ENCODE results near the gene HOXC12.

HOXC12 gene

GRCh38 chr12:53973236-53974042 lies 18.7 kb downstream of the HOXC12 start:
- FAIRE-seq, result no peak

DNA sequence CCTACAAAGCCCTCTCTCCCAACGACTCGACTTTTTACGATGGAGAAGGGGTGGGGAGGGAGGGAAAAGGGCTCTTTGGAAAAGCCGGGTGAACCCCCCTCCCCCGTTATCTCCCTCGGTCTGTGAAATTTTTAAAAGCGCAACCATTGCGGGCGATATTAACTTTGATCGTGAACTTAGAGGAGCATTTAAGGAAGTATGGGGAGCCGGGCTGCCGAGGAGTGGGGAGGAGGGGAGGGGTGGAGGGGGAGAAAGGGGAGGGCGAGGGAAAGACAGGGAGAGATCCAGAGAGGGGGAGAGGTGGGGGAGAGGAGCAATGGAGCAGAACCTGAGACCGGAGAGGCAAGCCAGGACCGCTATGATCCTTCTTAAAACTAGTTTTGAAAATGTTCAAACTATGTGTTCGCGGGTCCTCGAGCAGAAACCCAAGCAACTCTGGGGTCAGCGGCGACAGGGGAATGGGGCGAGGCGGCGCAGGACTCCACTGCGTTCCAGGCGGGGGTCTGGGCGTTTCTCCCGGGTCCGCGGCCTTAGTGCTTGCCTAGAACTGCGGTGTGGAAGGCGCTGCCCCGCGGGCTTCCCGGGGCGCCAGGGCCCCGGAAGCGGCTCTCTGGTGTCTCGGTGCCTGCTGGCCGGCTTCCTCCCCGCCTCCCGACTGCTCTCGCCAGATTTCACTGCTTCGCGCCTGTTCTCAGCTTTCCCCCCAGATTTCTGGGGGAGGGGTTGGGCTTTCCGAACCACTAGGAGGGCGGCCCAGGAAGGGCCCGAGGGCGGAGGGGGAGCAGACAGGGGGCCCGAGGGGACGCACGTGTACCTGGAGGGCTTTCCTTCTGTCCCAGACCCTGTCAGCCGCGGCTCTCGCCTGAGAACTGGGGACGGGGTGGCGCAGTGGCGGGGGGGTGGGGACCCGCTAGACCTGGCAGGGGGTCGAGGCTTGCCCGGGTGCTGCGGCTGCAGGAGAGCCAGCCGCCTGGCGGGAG lies 19.7 kb downstream of the HOXC12 start, which contains the start of gene HOTAIR:
Gene HOTAIR, minus strand, starts transcription at position 871 of the 980 bp plus-strand sequence.
- no peak for FAIRE-seq

DNA sequence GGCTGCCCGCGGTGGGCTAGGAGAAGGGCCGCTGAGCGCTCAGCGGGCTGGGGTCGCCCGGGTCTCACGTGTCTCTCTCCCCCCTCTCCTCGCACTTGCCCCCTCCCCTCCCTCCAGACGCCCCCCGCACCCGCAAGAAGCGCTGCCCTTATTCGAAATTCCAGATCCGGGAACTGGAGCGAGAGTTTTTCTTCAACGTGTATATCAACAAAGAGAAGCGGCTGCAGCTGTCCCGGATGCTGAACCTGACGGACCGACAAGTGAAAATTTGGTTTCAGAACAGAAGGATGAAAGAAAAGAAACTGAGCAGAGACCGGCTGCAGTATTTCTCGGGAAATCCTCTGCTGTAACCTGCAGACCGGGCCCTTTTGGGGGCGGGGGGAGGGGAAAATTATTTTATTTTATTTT lies 20.4 kb downstream of the HOXC12 start:
- no peak for FAIRE-seq

DNA sequence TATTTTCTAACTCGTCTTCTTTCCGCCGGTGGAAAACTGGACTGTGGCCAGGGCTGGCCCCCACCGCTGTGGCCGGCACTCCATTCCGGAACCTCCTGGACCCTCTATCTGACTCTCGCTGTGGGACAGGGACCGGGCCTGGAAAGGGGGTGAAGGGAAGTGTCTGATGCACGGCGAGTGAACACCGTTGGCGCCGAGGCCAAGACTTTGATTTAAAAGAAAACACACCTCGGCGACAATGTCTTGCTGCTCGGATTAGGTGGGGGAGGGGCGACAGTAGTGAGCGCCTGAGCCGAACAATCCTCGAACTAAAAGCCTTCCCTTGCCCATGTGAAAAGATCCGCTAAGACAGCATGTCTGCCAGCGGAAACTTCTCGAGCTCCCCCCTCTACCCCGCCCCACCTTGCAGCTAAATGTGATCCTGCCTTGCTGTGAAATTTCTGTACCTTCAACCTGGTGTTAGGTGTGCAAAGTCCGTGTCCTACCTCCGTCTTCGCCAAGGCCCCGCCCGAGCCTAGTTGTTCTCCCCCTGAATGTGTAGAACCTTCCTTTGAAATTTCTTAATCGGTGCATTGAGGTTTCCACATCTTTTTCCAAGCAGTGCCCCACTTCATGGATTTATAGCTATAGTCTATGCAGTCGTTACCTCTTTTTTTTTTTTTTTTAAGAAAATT lies 20.9 kb downstream of the HOXC12 start:
- no peak for FAIRE-seq

- FAIRE-seq, result no peak
Observed at GRCh38 chr12:53976172-53976822, 21.6 kb downstream of the HOXC12 start.

DNA sequence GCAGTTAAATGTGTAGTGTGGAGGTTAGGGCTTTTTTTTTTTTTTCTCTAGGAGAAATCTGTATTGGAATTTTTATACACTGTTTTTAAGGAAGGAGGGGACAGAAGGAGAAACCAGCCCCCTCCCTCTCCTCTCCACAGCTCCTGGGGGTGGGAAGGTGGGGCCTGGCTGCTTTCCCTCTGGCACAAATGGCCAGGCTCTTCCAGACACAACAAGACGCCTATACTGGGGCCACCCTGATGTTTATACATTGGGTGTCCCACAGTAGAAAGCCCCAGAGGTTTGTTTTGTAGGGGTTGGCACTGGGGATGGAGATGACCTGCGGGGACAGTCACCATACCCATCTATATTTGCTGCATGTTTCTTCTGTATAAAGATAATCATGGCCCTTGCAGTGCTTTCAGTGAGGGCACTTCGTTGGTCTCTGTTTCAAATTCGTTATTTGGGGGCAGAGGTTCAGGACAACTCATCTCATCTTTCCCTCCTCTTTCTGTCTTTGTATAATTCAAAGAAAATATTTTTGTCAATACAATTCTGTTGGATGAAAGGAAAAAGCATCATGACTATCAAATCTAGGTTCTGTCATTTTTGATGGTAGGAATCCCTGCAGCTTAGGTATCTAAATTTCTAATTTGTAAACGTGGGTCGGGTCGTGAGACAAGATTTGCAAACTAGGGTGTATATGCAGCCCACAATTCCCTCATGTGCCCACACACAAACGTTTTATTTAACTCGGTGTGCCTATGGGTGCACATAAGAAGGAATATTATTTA lies 22.3 kb downstream of the HOXC12 start:
- no peak for FAIRE-seq

GRCh38 chr12:53977596-53978445 lies 23.1 kb downstream of the HOXC12 start:
- FAIRE-seq, result no peak

DNA sequence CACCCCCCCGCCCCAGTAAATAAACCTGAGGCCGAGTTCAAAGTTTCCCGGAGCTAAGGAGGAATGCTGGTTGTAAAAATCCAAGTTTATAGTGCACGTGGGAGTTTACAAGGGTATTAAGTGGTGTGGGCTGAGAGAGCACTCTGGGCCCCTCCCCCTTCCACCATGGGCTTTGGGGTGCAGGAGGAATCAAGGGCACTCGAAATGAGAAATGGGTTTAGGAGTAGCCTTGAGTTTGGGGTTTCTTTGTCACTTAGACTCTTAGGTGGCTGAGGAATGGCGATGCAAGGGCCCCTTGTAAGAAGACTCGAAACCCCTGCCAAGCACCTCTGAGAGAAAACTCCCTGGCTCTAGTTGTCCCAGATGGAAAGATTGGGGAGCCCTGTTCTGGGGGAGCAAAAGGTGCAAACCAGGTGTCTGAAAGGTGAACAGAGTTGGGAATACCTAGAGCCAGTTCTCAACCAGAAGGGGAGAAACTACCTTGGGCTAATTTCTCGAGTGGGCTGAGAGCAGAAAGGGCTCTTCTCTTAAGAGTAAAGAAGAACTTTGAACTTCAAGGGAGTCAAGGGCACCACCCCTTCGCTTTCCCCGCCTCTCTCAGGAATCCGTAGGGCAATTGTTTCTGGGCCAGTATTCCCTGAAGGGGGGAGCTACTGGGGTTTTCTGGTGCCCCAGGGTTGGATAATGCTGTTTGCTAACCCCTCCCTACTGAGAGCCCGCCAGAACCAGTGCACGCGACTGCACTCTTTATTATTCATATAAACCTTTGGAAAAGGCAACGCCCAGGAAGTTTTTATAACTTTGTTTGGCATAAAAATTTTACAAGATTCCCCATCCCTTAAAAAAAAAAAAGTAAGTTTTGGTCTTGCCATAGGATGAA lies 24.0 kb downstream of the HOXC12 start:
- no peak for FAIRE-seq

DNA sequence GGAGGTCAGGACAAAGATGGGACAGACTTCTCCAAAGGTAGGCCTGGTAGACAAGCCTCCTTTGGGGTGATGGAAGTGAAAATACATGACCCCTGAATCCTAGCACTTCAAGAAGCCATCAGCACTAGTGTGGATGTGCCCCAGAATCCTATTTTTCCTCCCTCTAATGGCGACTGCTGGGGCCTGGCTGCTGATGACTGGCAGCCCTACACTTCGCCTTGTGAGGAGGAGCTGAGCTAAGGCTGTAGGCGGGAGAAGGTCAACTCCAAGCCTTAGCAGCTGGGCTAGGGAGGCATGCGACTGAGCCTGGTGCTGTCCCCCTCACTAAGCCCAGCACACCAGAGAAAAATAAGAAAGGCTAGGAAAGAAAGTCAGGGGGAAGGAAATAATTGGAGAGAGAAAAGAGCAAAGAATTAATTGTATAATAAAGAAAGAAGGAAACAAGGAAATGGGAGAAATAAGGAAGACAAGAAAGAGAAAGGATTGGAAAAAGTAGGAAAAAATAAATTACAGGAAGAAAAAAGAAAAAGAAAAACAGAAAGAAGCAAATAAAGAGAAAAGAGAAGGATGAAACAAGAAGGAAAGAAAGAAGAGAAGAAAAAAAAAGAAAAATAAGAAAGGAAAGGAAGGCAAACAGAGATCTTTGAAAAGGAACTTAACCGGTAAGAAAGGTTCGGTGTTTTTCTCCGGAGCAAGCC lies 25.6 kb downstream of the HOXC12 start:
- FAIRE-seq, result no peak

- FAIRE-seq, result no peak
Observed at GRCh38 chr12:53980802-53981496, 26.2 kb downstream of the HOXC12 start.

DNA sequence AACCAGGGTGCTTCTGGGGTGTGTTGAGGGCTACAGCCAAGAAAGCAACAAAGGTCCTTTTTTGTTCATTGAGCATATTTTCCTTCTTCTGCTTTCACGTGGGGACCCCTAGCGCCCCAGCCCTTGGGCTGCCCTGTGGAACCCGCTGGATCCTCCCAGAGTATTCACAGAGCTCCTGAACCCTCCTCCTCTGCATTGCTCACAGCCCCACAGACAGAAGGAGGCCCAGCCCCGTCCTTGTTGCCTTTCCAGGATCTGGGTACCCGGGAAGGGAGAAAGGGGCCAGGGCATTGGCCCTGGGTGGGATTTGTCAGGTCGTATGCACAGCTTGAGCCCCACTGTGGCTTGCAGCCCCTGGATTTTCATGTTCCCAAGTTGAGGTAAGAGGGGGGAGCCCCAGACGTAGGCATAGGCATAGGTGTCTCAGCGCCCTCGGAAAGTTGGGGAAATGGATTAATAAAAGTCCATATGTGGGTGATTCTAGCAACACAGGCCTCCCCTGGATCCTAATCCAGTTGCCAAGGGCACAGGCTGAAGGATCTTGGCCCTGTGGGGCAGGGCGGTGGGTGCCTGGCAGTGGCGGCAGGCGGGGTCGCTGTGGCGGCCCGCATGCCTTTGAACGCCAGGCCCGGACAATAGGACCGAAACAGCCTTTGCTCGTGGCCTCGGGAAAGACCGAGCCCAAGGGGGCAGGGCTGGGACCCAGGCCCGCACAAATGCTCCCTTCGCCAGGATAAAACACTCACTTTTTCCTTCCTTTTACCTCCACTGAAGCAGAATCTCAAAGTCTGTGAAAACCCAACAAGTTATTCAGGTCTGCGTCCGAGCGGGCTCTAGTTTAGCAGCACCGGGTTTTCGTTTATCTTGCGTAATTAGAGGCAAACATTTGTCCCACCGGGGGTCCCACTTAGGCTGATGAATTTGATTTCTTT lies 27.2 kb downstream of the HOXC12 start:
- FAIRE-seq, result no peak

DNA sequence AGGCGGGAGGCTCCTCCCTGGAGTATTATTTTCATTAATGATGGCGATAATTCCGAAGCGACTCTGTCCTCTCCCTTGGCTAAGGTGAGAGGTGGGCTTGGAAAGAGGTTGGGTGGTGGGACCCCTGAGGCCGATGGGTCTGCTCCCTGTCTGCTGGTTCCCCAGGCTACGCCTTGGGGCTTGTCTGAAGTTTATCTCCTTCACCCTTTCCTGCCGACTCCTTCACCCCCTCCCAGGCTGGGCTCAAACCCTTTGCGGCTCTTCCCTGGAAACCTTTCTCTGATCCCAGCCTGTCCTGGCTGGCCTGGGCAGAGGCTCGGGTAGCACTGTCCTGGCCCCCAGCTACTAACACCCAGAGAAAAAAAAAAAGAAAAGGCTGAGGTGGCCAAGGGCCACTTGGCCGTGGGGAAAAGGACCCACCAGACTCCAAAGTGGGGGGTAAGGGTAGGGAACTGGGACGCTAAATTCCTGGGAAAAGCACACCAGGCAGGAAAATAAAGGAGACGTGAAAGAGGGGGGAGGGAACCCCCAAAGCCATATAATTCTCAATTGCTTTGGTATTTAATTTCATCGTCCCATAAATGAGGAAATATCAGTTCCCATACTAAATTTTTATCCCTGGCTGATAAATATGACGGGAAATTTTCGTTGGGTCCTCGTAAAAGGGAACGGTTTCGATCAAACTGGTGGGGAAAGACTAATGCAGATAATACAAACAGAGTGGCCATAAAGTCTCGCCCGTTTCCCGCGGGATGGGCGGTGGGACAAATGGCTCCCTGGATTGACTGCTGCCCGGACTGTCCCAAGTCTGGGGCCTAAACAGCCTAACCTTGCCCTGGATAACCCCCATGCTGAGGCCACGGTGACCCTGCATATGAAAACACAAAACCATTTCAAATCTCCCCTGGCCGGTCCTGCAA lies 28.2 kb downstream of the HOXC12 start:
- FAIRE-seq, result no peak

- FAIRE-seq, result no peak
Observed at GRCh38 chr12:53983568-53983949, 28.9 kb downstream of the HOXC12 start.

DNA sequence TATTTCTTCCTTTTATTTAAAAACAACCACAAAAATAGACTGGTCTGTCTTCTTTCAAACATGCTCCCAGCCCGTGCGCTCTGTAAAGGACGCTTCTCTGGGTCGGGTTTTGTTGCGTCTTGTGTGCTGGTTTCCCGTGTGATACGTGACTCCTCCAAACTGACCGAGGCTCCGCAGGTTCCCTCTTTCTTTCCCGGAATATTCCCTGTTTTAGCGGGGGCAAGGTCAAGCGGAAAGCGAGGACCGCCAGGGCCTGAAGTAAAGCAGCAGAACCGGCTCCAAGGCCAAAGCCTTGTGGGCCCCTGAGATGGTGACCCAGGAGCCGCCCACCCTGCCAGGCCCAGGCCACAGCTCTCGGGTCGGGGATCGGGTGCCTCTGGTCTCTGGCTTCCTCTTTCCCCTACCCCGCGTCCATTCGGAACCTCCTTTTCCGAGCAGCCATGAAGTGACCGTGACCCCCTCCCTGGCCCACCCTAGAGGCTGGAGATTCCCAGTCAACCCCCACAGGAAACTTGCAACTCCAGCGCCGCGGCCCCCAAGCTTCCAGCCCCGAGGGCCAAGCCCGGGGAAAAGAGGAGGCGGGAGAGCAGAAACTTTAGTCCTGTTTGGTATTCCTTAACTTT lies 29.4 kb downstream of the HOXC12 start:
- FAIRE-seq, result no peak

GRCh38 chr12:53984901-53985691 lies 30.4 kb downstream of the HOXC12 start, which contains the start of gene HOXC10:
Gene HOXC10 (plus strand): TSS chr12:53985146. CDS start chr12:53985260, 114 bp downstream.
- peak; percentile 87 for FAIRE-seq
